WERI-Rb-1 (cell line): ENCODE results near the gene HNRNPH3.

Source experiments
- DNase-seq: peaks from one replicate; pipeline ENCODE4 v3.0.0-alpha.2; 2020
- H3K27ac ChIP-seq: fragments of 250-450 bp; sonication (Bioruptor Pico); 2 replicates; pipeline ENCODE4 v1.5.1; 2020; ENCODE audit warnings: mild to moderate bottlenecking, moderate library complexity
- H3K27me3 ChIP-seq: fragments of 250-450 bp; sonication (Bioruptor Pico); 2 replicates; pipeline ENCODE4 v1.5.1; 2021; ENCODE audit warnings: mild to moderate bottlenecking, low read depth, moderate library complexity; ENCODE audit not compliant: insufficient read depth, severe bottlenecking
- H3K36me3 ChIP-seq: fragments of 250-450 bp; sonication (Bioruptor Pico); 2 replicates; pipeline ENCODE4 v1.5.1; 2020; ENCODE audit warnings: mild to moderate bottlenecking, moderate library complexity
- H3K4me3 ChIP-seq: 2 replicates; pipeline ENCODE4 v1.5.1; 2011; ENCODE audit warnings: low read depth, mild to moderate bottlenecking, control low read depth, low read length
- H3K9me3 ChIP-seq: fragments of 250-450 bp; sonication (Bioruptor Pico); 2 replicates; pipeline ENCODE4 v1.5.1; 2021; ENCODE audit warnings: mild to moderate bottlenecking, moderate library complexity; ENCODE audit not compliant: severe bottlenecking
- TF ChIP-seq, protein P1 (sequence below): IDR thresholded peaks from 2 replicates; pipeline ENCODE4 v1.5.1; 2011; ENCODE audit warnings: low read depth, mild to moderate bottlenecking, control low read depth, inconsistent platforms, low read length

The HNRNPH3 gene

DNA sequence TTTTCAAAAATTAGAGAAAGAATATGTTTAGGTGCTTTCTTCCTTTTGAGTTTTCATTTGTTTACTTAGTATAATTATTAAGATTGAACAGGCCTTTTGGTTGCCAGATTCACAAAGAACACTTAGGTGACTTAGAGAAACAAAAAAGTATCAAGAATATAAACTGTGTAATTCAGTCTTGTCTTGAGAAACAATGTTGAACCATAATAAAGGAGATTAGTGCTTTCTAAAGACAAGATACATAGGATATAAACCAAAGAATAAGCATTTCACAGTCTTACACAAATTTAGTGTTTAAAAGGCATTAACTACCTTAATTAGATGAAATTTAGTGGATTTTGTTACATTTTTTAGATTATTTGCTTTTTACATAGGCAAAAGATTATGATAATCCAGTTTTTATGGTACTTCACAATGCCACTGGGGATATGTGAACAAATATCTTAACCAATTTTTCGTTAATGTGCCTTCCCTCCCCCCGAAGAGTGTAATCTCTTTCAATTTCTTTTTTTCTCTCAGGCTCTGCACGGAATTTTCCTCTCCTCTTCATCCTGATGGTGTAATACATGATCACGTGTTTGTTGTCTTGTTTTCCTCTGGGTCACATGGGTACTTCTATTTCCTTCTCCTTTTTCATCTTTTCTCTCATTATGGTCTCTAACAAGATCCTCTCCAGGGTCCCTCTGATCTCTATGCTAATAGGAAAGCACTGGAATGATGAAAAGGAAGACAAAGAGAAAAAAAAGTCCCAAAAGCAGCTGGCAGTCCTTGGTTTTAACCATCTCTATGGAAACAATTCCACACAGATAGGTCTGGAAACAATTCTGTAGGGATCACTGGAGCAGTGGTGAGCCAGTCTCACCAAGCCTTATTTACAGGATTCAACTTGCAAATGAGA lies 3.7 kb upstream of the HNRNPH3 start:
- no peaks in the 10 kb centered on the region for H3K9me3 ChIP-seq
- H3K27me3 ChIP-seq: no peaks in the 10 kb centered on the region
- DNase-seq: no peak
- TF ChIP-seq, protein P1, sequence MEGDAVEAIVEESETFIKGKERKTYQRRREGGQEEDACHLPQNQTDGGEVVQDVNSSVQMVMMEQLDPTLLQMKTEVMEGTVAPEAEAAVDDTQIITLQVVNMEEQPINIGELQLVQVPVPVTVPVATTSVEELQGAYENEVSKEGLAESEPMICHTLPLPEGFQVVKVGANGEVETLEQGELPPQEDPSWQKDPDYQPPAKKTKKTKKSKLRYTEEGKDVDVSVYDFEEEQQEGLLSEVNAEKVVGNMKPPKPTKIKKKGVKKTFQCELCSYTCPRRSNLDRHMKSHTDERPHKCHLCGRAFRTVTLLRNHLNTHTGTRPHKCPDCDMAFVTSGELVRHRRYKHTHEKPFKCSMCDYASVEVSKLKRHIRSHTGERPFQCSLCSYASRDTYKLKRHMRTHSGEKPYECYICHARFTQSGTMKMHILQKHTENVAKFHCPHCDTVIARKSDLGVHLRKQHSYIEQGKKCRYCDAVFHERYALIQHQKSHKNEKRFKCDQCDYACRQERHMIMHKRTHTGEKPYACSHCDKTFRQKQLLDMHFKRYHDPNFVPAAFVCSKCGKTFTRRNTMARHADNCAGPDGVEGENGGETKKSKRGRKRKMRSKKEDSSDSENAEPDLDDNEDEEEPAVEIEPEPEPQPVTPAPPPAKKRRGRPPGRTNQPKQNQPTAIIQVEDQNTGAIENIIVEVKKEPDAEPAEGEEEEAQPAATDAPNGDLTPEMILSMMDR: no peak
- no peak overlapping the region for H3K4me3 ChIP-seq
- H3K27ac ChIP-seq: no peak overlapping the region
- peaks cover 11% of the 10 kb centered on the region for H3K36me3 ChIP-seq

DNA sequence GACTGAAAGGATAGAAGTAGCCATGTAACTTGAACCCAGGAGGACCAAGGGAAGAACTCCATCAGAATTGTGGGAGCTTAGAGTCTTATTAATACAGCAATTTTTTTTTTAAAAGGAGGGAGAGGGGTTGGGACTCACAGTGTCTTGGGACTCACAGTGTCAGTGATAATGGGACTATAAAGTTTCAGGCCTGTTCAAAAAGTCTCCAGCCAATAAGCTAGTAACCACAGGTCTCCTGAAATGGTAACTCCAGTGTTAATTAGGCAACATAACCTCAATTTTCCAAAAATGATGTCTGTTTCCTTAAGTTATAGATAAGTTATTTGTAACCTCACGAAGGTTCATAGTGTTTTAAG lies 2.4 kb upstream of the HNRNPH3 start:
- peaks cover 23% of the 10 kb centered on the region for H3K36me3 ChIP-seq
- no peak for DNase-seq
- TF ChIP-seq, protein P1: no peak
- no peaks in the 10 kb centered on the region for H3K9me3 ChIP-seq
- H3K4me3 ChIP-seq: no peak overlapping the region
- no peaks in the 10 kb centered on the region for H3K27me3 ChIP-seq
- H3K27ac ChIP-seq: no peak overlapping the region

DNA sequence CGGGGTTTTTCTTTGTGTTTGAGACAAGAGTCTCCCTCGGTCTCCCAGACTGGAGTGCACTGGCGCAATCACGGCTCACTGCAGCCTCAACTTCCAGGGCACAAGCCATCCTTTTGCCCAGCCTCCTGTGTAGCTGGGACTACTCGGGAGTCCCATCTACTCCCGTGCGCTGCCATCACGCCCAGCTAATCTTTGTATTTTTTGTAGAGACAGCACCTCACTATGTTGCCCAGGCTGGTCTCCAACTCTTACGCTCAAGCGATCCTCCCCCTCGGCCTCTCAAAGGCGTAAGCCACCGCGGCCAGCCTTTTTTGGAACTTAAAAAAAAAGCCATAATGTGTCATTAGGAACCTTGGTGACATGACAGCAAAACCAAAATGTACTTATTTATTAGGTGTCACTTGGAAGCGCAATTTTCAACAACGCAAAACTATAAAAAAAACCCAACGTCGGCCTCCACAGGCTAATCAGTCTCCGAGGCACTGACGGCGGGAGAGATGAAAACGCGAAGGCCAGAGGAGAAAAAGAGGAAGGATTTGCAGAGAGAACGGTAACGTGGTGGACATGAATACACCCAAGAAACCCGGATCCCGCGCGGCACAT lies 911 bp upstream of the HNRNPH3 start:
- DNase-seq: no peak
- no peaks in the 10 kb centered on the region for H3K27me3 ChIP-seq
- H3K9me3 ChIP-seq: no peaks in the 10 kb centered on the region
- peak overlapping the region; percentile 100 for H3K27ac ChIP-seq
- peaks cover 30% of the 10 kb centered on the region for H3K36me3 ChIP-seq
- peak overlapping the region; percentile 100 for H3K4me3 ChIP-seq
- TF ChIP-seq, protein P1: no peak

DNA sequence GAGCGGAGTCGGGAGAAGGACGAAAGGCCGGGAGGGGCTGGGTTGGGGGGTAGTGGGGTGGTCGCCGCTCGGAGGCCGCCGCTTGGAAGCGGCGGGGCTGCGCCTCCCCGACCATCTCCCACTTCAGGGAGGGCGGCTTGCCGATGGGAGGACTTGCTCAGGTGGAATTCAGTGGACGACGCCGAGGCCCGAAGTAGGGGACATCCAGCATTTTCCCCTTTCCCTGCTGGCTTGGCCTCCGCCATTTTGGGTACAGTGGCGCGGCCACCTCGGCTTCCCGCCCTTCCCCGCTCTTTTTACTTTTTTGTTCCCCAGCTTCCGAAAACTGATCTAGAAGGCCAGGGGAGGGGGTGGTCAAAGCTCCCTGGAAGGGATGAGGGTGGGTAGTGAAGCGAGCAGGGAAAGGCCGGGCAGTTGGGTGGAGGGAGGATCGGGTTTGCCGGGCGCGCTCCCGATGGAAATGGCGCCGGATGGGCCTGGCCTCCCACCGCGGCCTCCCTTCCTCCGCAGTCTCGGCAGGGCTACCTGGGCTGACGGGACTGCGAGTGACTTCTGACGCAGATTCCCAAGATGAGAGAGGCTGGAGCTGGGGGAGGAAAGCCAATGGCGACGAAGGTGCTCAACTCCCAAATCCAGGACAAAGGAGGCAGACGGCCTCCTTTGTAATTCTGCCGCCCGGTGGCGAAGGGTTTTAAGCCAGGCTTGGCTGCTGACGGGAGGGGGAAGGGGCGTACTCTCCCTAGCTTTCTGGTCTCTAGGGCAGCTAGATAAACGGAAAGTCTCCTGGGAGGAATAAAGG lies 594 bp downstream of the HNRNPH3 start, which contains the start of gene PBLD:
Gene PBLD (minus strand): TSS at position 670 of the 799 bp plus-strand sequence. CDS start 26,084 bp downstream, outside the sequence.
- peak; percentile 86 for DNase-seq
- Histone ChIP-seq H3K9me3 (no peaks in the 10 kb centered on the region), H3K4me3 (peak within 1 kb of the TSS; percentile 100), H3K27ac (peak within 1 kb of the TSS; percentile 100), H3K27me3 (no peaks in the 10 kb centered on the region), H3K36me3 (peaks cover 45% of the 10 kb centered on the region)
- TF ChIP-seq, protein P1: peak; percentile 55

DNA sequence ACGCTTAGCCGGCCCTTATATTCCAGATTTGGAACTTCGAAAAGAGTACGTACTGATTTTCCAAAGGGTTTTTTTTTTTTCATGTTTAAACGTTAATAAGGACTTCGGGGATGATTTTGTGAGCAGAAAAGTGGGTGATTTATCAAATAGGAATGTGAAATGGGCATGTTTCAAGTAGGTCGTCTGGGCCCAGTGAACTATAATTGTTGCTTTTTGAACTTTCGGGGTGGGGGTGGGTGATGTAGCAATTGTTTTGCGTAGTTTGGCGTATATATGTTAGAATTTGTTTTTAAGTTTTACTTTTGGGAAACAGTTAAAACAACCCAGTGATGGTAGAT lies 1.2 kb downstream of the HNRNPH3 start:
- H3K4me3 ChIP-seq: peak overlapping the region; percentile 100
- H3K36me3 ChIP-seq: peaks cover 51% of the 10 kb centered on the region
- H3K27me3 ChIP-seq: no peaks in the 10 kb centered on the region
- H3K27ac ChIP-seq: peak overlapping the region; percentile 100
- no peaks in the 10 kb centered on the region for H3K9me3 ChIP-seq
- TF ChIP-seq, protein P1: no peak
- DNase-seq: no peak
